Activated CD8-positive, alpha-beta memory T cell treated with anti-CD3 and anti-CD28 coated beads, Interleukin-2, amount 10 ng/mL, durations not matched to agents 7 days and 5 days (primary cell): ENCODE measurements around the gene CEP57L1. TPM values are rescaled to one million over a fixed set of nuclear protein-coding genes. Genes with fewer than 3 reads are reported as not detected.

Source experiments
- ATAC-seq: fragments of 150-1000 bp; cut with Tn5 transposase; one replicate; pipeline ENCODE4 v1.10.0; 2021; ENCODE audit warnings: moderate library complexity
- CTCF ChIA-PET: fragments of 350-600 bp; sonication (Branson Sonifier 250); formaldehyde crosslinking; loops from one replicate; lab custom pipeline; 2021; ENCODE audit warnings: antibody characterized with exemption; lab: Charles Lee
- DNase-seq: peaks from one replicate; pipeline ENCODE4 v3.0.0-alpha.2; 2020
- H3K27ac Mint-ChIP-seq: one replicate; pipeline ENCODE4 v1.8.0; 2021; ENCODE audit warnings: mild to moderate bottlenecking, mixed read lengths
- H3K27me3 Mint-ChIP-seq: one replicate; pipeline ENCODE4 v1.8.0; 2021; ENCODE audit warnings: mixed read lengths
- H3K36me3 Mint-ChIP-seq: one replicate; pipeline ENCODE4 v1.8.0; 2021; ENCODE audit warnings: mild to moderate bottlenecking, mixed read lengths
- H3K4me1 Mint-ChIP-seq: one replicate; pipeline ENCODE4 v1.8.0; 2021; ENCODE audit warnings: mixed read lengths
- H3K4me3 Mint-ChIP-seq: one replicate; pipeline ENCODE4 v1.8.0; 2021; ENCODE audit warnings: mild to moderate bottlenecking, moderate library complexity, mixed read lengths
- H3K9me3 Mint-ChIP-seq: one replicate; pipeline ENCODE4 v1.8.0; 2022; ENCODE audit warnings: low read depth, mixed read lengths
- total RNA-seq, 2 experiments: library from RNA; stranded (reverse); gene quantifications; one replicate each; pipeline ENCODE4 v1.2.3, GENCODE V29; 2021

Gene CEP57L1
- total RNA-seq, 2 experiments from 2014 or later: 23.9 to 25.5 TPM

GRCh38 chr6:109059153-109059552 is 36.2 kb upstream of the CEP57L1 start:
- Mint-ChIP-seq H3K27me3 (no peaks in the 10 kb centered on the region), H3K27ac (no peak overlapping the region), H3K36me3 (no peaks in the 10 kb centered on the region), H3K9me3 (no peaks in the 10 kb centered on the region), H3K4me1 (peaks cover 24% of the 10 kb centered on the region), H3K4me3 (no peak overlapping the region)
- DNase-seq (no peak), ATAC-seq (no peak)
- CTCF ChIA-PET: interaction anchor here (0.7 to 0.8 kb wide), 2 partner anchors 9 to 22 kb away, joined by 3 read pairs; no protein-coding TSS in a partner anchor

GRCh38 chr6:109059571-109060021 is 35.7 kb upstream of the CEP57L1 start:
- H3K4me3 Mint-ChIP-seq: peak overlapping the region; percentile 1
- no peaks in the 10 kb centered on the region for H3K27me3 Mint-ChIP-seq
- ATAC-seq: peak; percentile 87
- H3K4me1 Mint-ChIP-seq: peaks cover 26% of the 10 kb centered on the region
- CTCF ChIA-PET: interaction anchor here (0.7 to 0.8 kb wide), 2 partner anchors 9 to 22 kb away, joined by 3 read pairs; no protein-coding TSS in a partner anchor
- H3K36me3 Mint-ChIP-seq: no peaks in the 10 kb centered on the region
- H3K27ac Mint-ChIP-seq: peak overlapping the region; percentile 47
- no peak for DNase-seq
- no peaks in the 10 kb centered on the region for H3K9me3 Mint-ChIP-seq

GRCh38 chr6:109060571-109060970 is 34.7 kb upstream of the CEP57L1 start:
- no peak overlapping the region for H3K27ac Mint-ChIP-seq
- ATAC-seq (no peak), DNase-seq (no peak)
- no peak overlapping the region for H3K4me3 Mint-ChIP-seq
- CTCF ChIA-PET: interaction anchor here (1.1 kb wide), 1 partner anchor 13 kb away, joined by 4 read pairs; no protein-coding TSS in a partner anchor
- H3K4me1 Mint-ChIP-seq: peaks cover 26% of the 10 kb centered on the region
- no peaks in the 10 kb centered on the region for H3K36me3 Mint-ChIP-seq
- no peaks in the 10 kb centered on the region for H3K9me3 Mint-ChIP-seq
- no peaks in the 10 kb centered on the region for H3K27me3 Mint-ChIP-seq

- H3K4me3 Mint-ChIP-seq: no peak overlapping the region
- no peaks in the 10 kb centered on the region for H3K36me3 Mint-ChIP-seq
- H3K27me3 Mint-ChIP-seq: no peaks in the 10 kb centered on the region
- DNase-seq (no peak), ATAC-seq (no peak)
- CTCF ChIA-PET: interaction anchor here (1.0 to 1.7 kb wide), 2 partner anchors 12 to 13 kb away, joined by 3 read pairs; no protein-coding TSS in a partner anchor
- H3K4me1 Mint-ChIP-seq: peaks cover 26% of the 10 kb centered on the region
- no peak overlapping the region for H3K27ac Mint-ChIP-seq
- H3K9me3 Mint-ChIP-seq: no peaks in the 10 kb centered on the region
Measured at GRCh38 chr6:109062216-109062615, 33.1 kb upstream of the CEP57L1 start.

- no peak overlapping the region for H3K27ac Mint-ChIP-seq
- CTCF ChIA-PET: interaction anchor here (0.8 to 1.7 kb wide), 4 partner anchors 10 to 19 kb away, joined by 3 to 6 read pairs (median 4); no protein-coding TSS in a partner anchor
- no peaks in the 10 kb centered on the region for H3K9me3 Mint-ChIP-seq
- no peak for ATAC-seq
- H3K4me1 Mint-ChIP-seq: peaks cover 26% of the 10 kb centered on the region
- no peak for DNase-seq
- no peak overlapping the region for H3K4me3 Mint-ChIP-seq
- no peaks in the 10 kb centered on the region for H3K36me3 Mint-ChIP-seq
- H3K27me3 Mint-ChIP-seq: no peaks in the 10 kb centered on the region
Measured at GRCh38 chr6:109062767-109063352, 32.4 kb upstream of the CEP57L1 start.

GRCh38 chr6:109069746-109070145 is 25.6 kb upstream of the CEP57L1 start:
- H3K27me3 Mint-ChIP-seq: no peaks in the 10 kb centered on the region
- H3K4me3 Mint-ChIP-seq: no peak overlapping the region
- H3K27ac Mint-ChIP-seq: peak overlapping the region; percentile 39
- CTCF ChIA-PET: interaction anchor here (1.0 kb wide), 1 partner anchor 527 kb away, joined by 3 read pairs; no protein-coding TSS in a partner anchor
- DNase-seq: no peak
- H3K4me1 Mint-ChIP-seq: peaks cover 30% of the 10 kb centered on the region
- no peaks in the 10 kb centered on the region for H3K36me3 Mint-ChIP-seq
- no peak for ATAC-seq
- no peaks in the 10 kb centered on the region for H3K9me3 Mint-ChIP-seq

- CTCF ChIA-PET: interaction anchor here (0.7 to 6.6 kb wide), 18 partner anchors 21 to 528 kb away, joined by 3 to 115 read pairs (median 4); partner anchors contain the start of genes ARMC2, CEP57L1 and SESN1
- Mint-ChIP-seq H3K4me1 (peaks cover 31% of the 10 kb centered on the region), H3K36me3 (no peaks in the 10 kb centered on the region), H3K27me3 (no peaks in the 10 kb centered on the region), H3K4me3 (peak overlapping the region; percentile 66), H3K9me3 (no peaks in the 10 kb centered on the region), H3K27ac (peak overlapping the region; percentile 81)
- DNase-seq: no peak
- ATAC-seq: peak; percentile 40
Measured at GRCh38 chr6:109071125-109071917, 24.0 kb upstream of the CEP57L1 start.

- Mint-ChIP-seq H3K9me3 (no peaks in the 10 kb centered on the region), H3K27me3 (no peaks in the 10 kb centered on the region), H3K36me3 (no peaks in the 10 kb centered on the region), H3K27ac (no peak overlapping the region), H3K4me1 (peaks cover 32% of the 10 kb centered on the region), H3K4me3 (no peak overlapping the region)
- CTCF ChIA-PET: interaction anchor here (0.7 to 6.6 kb wide), 39 partner anchors 8 to 650 kb away, joined by 3 to 115 read pairs (median 4); partner anchors contain the start of genes CEP57L1 and SESN1
- DNase-seq (peak; percentile 63), ATAC-seq (peak; percentile 69)
Measured at GRCh38 chr6:109073344-109074132, 21.8 kb upstream of the CEP57L1 start.

- Mint-ChIP-seq H3K4me1 (peaks cover 32% of the 10 kb centered on the region), H3K9me3 (no peaks in the 10 kb centered on the region), H3K27ac (no peak overlapping the region), H3K27me3 (no peaks in the 10 kb centered on the region), H3K36me3 (no peaks in the 10 kb centered on the region), H3K4me3 (no peak overlapping the region)
- ATAC-seq: no peak
- DNase-seq: no peak
- CTCF ChIA-PET: interaction anchor here (0.7 to 6.6 kb wide), 20 partner anchors 8 to 650 kb away, joined by 3 to 115 read pairs (median 5); partner anchors contain the start of genes CEP57L1 and SESN1
Measured at GRCh38 chr6:109074133-109074415, 21.2 kb upstream of the CEP57L1 start.

- Mint-ChIP-seq H3K36me3 (no peaks in the 10 kb centered on the region), H3K4me3 (no peak overlapping the region), H3K27me3 (no peaks in the 10 kb centered on the region), H3K4me1 (peaks cover 26% of the 10 kb centered on the region), H3K9me3 (no peaks in the 10 kb centered on the region), H3K27ac (no peak overlapping the region)
- DNase-seq: no peak
- CTCF ChIA-PET: interaction anchor here (1.1 to 6.6 kb wide), 4 partner anchors 132 to 533 kb away, joined by 3 to 115 read pairs (median 3); no protein-coding TSS in a partner anchor
- ATAC-seq: no peak
Measured at GRCh38 chr6:109075934-109076333, 19.4 kb upstream of the CEP57L1 start.

- H3K27me3 Mint-ChIP-seq: no peaks in the 10 kb centered on the region
- H3K4me1 Mint-ChIP-seq: peaks cover 22% of the 10 kb centered on the region
- DNase-seq (no peak), ATAC-seq (no peak)
- H3K9me3 Mint-ChIP-seq: no peaks in the 10 kb centered on the region
- H3K27ac Mint-ChIP-seq: no peak overlapping the region
- H3K4me3 Mint-ChIP-seq: no peak overlapping the region
- H3K36me3 Mint-ChIP-seq: no peaks in the 10 kb centered on the region
- CTCF ChIA-PET: interaction anchor here (1.1 to 6.6 kb wide), 3 partner anchors 158 to 533 kb away, joined by 3 to 115 read pairs (median 3); no protein-coding TSS in a partner anchor
Measured at GRCh38 chr6:109076377-109076776, 18.9 kb upstream of the CEP57L1 start.

GRCh38 chr6:109079981-109080380 is 15.3 kb upstream of the CEP57L1 start:
- Mint-ChIP-seq H3K27ac (no peak overlapping the region), H3K27me3 (no peaks in the 10 kb centered on the region), H3K4me1 (peaks cover 6% of the 10 kb centered on the region), H3K9me3 (no peaks in the 10 kb centered on the region), H3K4me3 (no peak overlapping the region), H3K36me3 (no peaks in the 10 kb centered on the region)
- ATAC-seq (no peak), DNase-seq (no peak)
- CTCF ChIA-PET: interaction anchor here (3.6 kb wide), 1 partner anchor 538 kb away, joined by 11 read pairs; no protein-coding TSS in a partner anchor
